ENCODE results near the gene ABCA4.

ABCA4 gene

DNA sequence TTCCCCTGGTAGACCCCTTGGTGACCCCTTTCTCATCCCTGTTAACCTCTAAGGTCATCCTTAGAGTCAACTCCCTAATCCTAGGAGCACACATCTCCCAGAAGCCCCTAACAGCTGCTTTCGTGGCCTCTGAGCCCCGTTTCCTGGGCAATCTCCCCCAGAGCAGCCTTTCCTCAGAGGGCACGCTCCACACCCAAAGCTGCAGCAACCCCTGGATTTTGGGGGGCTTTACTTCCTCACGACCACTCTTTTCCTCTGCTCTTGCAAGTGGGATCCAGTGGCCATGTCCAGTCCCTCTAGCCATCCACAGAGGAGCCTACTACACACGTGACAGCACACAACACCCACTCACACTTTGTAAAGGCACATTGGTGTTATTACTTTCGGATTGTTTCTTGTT lies 13.8 kb downstream of the ABCA4 start:
- H3K27ac ChIP-seq: no peak overlapping the region
- H3K4me3 ChIP-seq: no peak overlapping the region

DNA sequence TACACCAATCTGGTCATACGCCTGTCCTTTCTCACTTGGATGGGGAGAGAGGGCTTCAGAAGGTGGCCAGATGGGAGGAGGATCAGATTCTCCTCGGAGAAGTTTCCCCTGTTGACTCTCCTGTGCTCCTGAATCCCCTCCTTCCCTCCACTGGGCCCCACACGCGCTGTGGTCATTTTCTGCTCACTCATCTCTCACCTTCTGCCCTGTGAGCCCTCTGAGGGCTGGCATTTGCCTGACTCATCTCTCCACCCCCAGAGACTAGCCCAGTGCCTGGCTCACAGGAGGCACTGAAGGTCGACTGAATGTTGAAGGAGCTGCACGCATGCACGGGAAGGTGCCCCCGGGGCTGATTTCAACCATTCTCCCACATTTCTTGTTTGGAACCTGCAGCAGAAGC lies 14.2 kb downstream of the ABCA4 start:
- no peak overlapping the region for H3K4me3 ChIP-seq
- no peak overlapping the region for H3K27ac ChIP-seq

DNA sequence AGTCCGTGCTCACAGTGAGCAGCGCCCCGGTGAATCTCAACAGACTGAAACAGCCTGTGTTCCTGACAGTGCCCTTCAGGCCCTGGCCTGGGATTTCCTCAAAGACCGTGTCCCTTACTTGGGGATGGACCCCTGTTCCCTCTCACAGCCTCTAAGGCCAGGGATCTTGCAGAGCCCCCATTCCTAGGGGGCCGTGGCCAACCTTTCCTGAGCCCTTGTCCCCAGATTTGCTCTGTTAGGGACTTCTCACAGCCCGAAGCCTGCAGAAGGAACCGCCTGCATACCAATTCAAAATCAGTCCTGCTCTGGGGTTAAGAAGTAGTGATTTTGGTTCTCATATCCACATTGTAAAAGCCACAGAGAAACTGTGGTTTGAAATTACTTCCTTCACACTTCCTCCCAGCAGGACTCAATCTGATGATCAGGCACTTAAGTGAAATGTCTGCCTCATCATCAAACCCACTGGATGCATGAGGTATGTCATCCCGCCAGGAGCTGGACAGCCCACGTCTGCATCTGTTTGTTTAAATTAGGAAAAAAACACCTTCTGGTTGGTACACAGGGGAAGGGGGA lies 14.9 kb downstream of the ABCA4 start:
- Histone ChIP-seq H3K27ac (peak overlapping the region in 2 of 21 experiments; percentile 63 to 73), H3K4me3 (no peak overlapping the region)

DNA sequence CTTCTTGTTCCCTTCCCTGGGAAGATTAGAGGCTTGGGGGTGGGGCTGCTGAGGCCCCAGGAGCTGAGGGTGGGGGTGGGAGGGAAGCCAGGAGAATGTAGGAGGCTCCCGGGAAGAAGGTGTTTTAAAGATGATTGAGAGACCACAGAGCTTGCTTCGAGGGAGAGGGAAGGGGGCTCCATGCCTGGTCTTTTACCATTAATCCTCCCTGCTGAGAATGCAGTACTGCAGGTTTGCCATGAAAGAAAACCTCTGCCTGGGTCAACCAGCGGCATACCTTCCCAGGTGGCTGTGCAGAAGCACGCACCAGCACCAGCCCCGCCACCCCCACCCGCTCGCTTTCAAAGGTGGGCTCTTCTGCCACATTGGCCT lies 15.4 kb downstream of the ABCA4 start:
- peak overlapping the region in 2 of 21 experiments; percentile 63 to 73 for H3K27ac ChIP-seq
- H3K4me3 ChIP-seq: no peak overlapping the region

DNA sequence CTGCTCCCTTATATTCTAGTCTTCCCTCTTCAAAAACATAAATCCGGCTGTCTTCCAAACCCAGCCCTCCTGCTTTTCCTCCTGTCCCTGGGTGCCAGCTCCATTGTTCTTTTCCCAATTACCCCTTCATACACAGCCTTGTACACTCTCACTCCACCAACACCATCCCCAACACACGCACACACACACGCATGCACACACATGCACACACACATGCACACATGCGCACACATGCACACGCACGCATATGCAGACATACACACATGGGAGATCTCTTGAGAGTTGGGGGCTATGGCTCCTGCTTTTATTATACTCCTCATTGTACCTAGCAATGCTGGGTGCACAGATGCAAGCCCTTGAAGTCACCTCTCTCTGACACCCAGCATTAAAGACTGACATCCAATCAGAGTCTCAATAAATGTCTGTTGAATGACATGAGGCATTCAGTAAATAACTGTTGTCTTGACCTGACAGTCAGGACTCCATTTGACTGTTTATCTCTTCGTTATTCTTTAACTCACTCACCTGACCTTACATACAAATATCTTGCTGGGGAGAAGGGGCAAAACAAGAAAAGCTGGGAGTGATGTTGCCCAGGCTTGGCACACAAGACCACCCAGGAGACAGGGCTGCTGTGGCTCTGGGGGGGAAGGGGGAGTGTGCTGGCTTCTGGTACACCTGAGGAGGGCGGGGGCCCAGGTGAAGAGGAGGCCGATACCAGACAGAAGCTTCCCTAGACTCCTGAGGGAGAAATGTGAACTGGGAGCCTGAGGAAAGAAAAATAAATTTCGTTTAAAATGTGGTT lies 16.0 kb downstream of the ABCA4 start:
- Histone ChIP-seq H3K4me3 (no peak overlapping the region), H3K27ac (peak overlapping the region in 2 of 21 experiments; percentile 63 to 73)

DNA sequence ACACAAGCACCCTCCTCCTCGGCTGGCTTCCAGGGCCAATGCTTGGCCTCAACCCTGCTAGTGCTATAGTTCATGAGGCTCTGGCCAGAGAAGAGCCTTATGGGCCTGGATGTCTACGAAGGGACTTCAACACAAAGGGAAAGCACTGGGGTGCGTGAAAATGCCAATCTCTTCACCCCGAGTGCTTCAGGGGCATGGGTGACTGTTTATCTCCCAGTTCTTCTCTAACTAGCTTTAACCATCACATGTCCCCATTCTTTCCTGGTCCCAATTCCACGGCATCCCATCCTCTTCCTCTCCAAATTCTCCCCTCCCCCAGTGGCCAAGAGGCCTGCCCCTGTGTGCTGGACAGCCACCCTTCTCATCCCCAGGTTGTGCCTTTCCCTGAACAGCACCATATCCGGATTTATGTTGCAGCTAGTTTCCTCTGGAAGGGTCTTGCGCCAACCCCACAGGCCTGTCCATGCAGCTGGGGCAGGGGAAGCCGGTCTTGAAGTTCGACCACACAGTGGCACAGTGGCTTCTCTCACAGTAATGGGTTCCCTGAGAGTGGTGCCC lies 16.7 kb downstream of the ABCA4 start:
- H3K27ac ChIP-seq: peak overlapping the region in 2 of 21 experiments; percentile 63 to 73

DNA sequence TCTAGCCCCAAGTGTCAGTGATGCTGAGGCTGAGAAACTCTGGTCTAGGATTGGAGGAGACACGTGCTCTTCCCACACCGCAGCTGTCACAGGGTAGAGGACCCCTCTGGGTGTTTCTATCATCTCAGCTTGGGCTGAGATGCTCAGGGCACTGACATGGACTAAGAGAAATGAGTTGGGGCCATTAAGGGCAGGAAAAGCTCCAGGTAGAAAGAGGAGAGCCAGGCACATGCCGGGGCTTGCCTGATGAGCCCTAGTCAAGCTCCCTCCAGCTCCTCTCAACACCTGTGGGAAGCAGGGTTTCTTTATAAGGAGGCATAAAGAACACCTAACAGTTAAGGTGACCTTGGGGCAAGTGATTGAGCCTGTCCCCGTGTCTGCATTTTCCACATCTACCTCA lies 17.3 kb downstream of the ABCA4 start:
- Histone ChIP-seq H3K4me3 (no peak overlapping the region), H3K27ac (peak overlapping the region in 2 of 21 experiments; percentile 63 to 73)

More for the DNA sequence above, 16.7 kb downstream of the ABCA4 start:
- H3K4me3 ChIP-seq: no peak overlapping the region

DNA sequence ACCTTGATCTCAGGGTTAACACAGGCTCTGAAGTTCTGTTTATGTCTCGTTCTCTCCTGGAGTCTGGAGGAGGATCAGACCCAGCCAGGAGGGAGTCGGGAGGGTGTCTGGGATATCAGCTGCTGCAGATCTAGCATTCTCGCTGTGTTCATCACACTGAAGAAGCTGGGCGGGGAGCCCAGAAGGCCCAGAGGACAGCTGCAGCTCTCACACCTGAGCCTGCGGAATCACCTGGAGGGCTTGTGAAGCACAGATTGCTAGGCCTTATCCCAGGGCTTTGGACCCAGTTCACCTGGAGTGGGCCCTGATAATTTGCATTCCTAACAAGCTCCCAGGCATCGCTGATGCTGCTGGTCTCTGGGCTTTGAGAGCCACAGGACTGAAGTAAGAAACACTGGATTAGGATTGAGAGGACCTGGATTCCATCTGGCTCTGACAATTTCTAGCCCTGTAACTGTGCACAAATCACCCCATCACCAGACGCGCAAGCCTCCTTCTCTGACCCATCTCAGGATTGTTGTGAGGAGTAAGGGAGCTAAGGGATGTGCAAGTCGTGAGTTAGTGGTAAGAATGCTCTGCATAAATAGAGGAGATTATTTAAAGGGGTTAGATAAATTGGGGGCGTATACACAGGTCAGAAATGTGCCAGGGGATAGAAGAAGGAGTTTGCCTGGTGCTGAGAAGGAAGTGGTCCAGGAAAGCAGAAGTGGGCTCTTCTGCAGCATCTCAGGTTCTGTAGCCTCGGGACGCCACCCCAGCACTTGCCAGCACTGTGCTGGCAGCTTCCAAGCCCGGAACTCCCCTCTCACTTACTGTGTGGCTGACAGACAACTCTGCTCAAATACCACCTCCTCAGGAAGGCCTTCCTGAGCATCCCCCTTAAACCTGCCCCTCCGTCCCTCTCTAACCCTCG lies 19.1 kb downstream of the ABCA4 start:
- peak overlapping the region in 13 of 21 experiments; percentile 2 to 79 (median 42) for H3K27ac ChIP-seq
- no peak overlapping the region for H3K4me3 ChIP-seq

DNA sequence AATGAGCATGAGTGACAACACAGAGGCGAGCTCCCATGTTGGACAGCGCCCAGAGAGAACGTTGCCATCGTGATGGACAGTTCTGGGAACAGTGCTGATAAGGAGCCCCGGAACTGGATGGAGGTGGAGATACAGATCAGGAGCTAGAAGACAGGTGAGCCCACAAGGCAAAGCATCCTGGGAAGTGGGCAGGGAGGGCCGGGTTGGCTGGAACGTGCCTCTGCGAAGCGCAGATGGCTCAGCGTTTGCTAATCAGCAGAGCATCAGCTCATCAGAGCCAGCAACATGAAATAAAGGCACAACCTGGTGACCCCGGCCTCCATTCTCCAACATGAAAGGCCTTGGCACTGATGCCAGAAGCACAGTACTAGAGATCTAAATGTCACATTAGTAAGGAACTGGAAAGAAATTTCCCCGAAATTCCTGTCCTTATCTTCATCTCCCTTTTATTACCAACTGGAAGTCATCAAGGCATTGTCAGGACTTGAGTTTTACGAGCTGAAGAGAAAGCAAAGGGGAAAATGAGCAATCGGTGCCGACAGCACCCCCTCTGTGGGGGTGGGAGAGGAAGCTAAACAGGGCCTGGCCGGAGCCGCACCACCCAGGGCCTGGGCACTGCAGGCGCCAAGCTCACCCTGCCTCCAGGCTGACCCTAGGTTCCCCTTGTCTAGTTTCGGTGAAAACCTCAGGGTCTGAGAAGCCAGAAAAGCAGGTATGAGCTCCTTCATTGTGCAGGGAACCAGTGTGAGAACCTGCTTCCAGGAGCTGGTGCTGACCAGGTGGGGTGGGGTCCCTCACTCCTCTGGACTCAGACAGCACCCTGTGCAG lies 19.9 kb downstream of the ABCA4 start:
- H3K4me3 ChIP-seq: no peak overlapping the region
- H3K27ac ChIP-seq: peak overlapping the region in 15 of 21 experiments; percentile 2 to 79 (median 42)

DNA sequence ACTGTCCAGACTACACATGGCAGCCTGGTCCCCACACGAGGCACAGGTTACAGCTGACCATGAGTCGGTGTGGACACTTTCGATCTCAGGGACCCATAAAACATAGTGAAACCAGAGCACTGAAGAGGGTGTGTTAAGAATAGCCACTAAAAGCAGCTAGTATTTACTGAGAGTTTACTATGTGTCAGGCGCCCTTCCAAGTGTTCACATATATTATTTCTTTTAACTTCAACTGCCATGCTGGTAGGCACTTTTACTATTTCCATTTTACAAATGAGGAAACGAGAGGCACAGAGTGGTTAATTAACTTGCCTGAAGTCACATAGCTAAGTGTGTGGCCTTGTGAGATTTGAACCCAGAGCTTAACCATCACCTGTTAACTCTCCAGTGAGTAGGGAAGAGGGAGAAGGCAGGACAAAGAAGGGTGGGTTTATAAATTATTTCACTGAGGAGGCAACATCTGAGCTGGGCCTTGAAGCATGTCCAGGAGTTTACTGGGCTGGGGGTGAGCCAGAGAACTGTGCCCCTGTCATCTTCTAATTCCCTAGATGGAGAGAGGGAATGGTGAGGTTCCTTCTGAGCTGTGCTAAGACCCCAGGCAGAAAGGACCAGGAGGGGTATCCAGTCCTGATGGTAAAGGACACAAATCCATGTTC lies 20.7 kb downstream of the ABCA4 start:
- H3K27ac ChIP-seq: peak overlapping the region in 6 of 21 experiments; percentile 12 to 79 (median 58)

DNA sequence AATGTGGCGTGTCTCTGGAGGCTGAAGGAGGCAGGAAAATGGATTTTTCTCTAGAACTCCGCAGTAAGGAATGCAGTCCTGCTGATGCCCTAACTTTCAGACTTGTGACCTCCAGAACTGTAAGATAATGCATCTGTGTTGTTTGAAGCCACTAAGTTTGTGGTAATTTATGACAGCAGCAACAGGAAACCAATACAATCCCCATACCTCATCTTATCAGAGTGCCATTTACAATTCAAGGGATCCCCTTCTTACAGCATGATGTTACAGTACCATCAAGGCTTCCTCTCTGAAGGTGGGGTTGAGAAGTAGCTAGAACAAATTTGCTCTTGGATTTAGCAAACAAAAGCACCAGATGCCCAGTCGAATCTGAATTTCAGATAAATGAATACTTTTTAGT lies 21.6 kb downstream of the ABCA4 start:
- Histone ChIP-seq H3K27ac (no peak overlapping the region), H3K4me3 (no peak overlapping the region)

More for the DNA sequence above, 20.7 kb downstream of the ABCA4 start:
- no peak overlapping the region for H3K4me3 ChIP-seq

DNA sequence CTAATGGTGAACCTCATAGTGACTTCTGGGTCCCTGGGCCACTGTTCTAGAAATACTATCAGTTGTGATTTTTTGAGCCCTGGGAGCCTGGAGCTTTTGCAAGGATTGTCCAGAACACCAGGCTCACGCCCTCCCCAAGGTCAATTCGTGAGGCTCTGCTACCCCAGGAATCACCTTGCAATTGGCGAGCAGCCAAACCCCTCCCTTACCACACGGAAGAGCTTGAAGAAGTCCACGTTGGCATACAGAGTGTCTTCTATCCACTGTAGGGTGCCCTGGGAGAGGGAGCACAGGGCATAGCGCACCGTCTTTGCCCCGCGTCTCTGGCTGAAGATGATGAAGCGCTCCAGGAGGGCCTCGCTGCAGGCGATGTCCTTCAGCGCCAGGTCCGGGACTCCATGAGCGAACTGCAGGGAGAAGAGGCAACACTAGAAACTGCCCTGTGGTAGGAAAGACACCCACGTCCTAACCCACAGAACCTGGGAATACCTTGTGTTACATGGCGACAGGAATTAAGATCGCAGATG lies 22.3 kb downstream of the ABCA4 start:
- peak overlapping the region in 1 of 21 experiments; percentile 12 for H3K27ac ChIP-seq

DNA sequence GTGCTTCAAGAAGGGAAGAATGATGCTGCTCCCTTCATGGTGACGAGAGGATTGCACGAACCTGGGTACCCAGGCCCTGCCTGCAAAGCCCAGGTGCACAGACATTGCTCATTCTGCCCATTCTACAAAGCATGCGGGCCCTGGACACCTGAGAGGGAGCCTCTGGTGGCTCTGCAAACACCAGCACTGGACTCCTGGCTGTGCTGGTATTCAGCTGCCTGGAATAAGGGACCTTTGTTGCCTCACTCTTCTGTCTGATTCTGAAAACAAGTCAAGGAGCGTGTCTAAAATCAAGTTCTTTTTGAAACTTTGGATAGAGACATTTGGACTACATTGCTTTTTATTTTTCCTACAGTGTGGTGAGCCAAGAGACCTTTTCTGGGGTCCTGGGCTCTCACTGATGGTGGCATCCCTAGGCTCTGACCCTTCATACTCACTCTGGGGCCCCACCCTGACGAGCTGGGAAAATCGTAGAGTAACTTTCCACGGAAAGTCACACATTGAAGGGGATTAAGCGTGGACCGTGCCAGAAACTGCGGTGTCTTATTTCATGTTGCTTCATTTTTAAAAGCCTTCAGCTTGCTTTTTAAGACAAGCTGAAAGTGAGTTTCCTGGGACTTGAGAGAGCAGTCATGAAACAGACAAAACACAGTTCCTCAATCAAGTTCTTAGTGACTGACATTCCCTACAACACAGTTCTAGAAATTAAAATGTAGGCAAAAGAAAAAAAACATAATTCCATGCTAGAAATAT lies 24.0 kb downstream of the ABCA4 start:
- Histone ChIP-seq H3K27ac (peak overlapping the region in 15 of 21 experiments; percentile 17 to 86 (median 44)), H3K4me3 (no peak overlapping the region)

More for the DNA sequence above, 22.3 kb downstream of the ABCA4 start:
- no peak overlapping the region for H3K4me3 ChIP-seq

DNA sequence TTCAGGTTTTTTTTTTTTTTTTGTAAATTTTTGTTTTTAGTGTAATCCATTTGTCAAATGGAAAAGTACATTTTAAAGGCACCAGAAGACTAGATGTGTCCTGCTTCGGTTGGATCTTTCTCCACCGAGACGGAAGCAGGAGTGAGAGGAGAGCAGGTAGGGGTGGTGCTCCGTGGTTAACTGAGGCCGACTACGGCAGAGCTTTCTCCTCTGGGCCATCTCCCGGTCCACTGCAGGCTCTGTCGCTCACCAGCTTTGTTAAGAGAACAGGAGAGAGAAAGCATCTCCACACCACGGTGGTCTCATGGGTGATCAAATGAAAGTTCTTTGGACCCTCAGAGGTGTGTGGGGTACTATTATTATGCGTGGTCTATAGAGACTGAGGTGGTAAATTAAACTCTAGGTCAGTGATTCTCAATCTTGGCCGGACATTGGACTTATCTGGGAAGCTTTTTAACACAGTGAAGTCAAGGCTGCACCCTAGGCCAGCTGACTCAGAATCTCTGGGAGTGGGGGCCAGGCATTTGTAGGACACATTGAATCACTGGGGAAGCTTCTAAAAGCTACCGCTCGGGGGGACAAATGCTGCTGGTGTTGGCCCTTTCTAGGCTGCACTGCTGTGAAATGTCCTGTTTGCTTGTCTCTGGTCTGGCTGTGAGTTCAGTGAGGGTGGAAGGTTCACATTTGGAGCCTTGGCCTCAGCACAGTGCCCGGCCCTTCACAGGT lies 25.0 kb downstream of the ABCA4 start:
- H3K27ac ChIP-seq: peak overlapping the region in 20 of 21 experiments; percentile 26 to 88 (median 76)
- no peak overlapping the region for H3K4me3 ChIP-seq

DNA sequence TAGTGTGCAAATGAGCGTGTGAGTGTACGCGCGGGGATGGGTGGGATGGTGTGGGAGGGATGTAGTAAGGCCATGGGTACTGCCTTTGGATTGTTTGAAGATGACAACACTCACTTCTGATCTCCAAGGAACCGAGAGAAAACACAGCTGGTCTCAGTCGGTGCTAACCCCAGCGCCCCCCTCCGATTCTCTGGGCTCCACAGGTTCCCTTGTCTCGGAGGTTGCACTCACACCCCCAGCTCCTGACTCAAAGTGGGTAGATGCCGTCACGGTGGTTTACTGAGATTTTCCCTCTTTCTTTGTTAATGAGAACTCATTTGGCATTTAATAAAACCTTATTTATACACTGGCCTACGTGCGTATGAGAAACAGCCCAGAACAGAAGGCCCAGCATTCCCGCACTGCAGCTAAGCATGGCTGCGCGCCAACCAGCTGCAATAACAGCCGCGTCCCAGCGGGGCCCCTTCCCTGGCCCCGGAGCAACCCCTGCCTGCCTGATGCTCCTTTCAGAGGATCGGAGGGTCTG lies 25.8 kb downstream of the ABCA4 start:
- H3K4me3 ChIP-seq: no peak overlapping the region
- H3K27ac ChIP-seq: peak overlapping the region in 20 of 21 experiments; percentile 37 to 88 (median 76)

DNA sequence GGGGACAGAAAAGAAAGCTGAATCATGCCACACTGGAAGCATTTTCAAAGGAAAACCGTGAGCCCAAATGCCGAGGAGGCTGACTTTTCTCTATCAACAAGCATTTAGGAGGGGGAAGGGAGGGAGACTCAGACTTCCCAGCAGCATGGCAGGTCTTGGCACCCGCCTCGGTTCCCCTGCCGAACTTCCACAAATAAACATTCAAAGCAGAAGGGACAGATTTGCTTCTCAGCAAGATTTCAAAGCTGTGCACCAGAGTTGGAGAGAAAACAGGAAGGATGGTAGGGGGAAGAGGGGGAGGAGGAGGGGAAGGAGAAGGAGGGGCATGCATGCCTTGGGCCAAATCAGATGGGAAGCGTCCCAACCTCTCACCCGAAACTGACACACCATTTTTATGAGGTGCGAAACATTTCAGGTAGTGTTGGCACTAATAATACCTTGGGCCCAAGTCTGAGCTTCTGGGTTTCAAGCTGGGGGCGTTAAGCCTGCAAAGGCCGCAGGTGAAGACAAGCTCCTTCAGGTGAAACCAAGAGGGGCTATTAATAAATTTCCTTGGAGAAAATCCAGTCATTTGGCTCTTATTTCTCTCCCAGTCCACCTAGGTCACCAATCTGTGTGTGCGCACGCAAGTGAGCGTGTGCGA lies 26.4 kb downstream of the ABCA4 start:
- H3K27ac ChIP-seq: peak overlapping the region in 20 of 21 experiments; percentile 37 to 88 (median 76)
- no peak overlapping the region for H3K4me3 ChIP-seq
